NCI-H446 (cell line): Measurements from ENCODE around the gene CLEC11A.
A peak's percentile ranks its signal among the peaks of the same experiment; 100 is the strongest.
"Not testable (repeated sequence)": the region's sequence is repeated elsewhere in the genome, so short reads cannot be mapped to it uniquely, and the experiment has no call there.

Experiments used
- DNase-seq, 2 experiments: peaks; one replicate each; lab custom pipeline; 2025; lab: John Stamatoyannopoulos, UW

Gene CLEC11A

GRCh38 chr19:50723735-50724521 is 764 bp downstream of the CLEC11A start:
- DNase-seq = no peak

GRCh38 chr19:50724522-50725217 is 1.5 kb downstream of the CLEC11A start:
- DNase-seq = peak; percentile 97 to 100

- DNase-seq = no peak
Observed at GRCh38 chr19:50725218-50725910, 2.2 kb downstream of the CLEC11A start.

- no peak for DNase-seq
Observed at GRCh38 chr19:50725911-50726230, 2.7 kb downstream of the CLEC11A start.

GRCh38 chr19:50728084-50728737 is 5.0 kb downstream of the CLEC11A start:
- no peak for DNase-seq

- DNase-seq = no peak
Observed at GRCh38 chr19:50729894-50730293, 6.7 kb downstream of the CLEC11A start.

- DNase-seq = no peak
Observed at GRCh38 chr19:50735869-50736268, 12.7 kb downstream of the CLEC11A start.

- no peak for DNase-seq
Observed at GRCh38 chr19:50736338-50736737, 13.2 kb downstream of the CLEC11A start.

- no peak for DNase-seq
Observed at GRCh38 chr19:50739132-50739913, 16.2 kb downstream of the CLEC11A start.

- no peak for DNase-seq
Observed at GRCh38 chr19:50739914-50740426, 16.8 kb downstream of the CLEC11A start.

GRCh38 chr19:50741179-50741933 is 18.2 kb downstream of the CLEC11A start:
- DNase-seq = no peak

- DNase-seq = no peak
Observed at GRCh38 chr19:50743537-50743936, 20.4 kb downstream of the CLEC11A start.

- DNase-seq = no peak
Observed at GRCh38 chr19:50745221-50745620, 22.1 kb downstream of the CLEC11A start.

- not testable (repeated sequence) for DNase-seq
Observed at GRCh38 chr19:50747141-50747540, 24.0 kb downstream of the CLEC11A start.

- DNase-seq = no peak
Observed at GRCh38 chr19:50749490-50749889, 26.3 kb downstream of the CLEC11A start.

GRCh38 chr19:50750010-50750409 is 26.8 kb downstream of the CLEC11A start:
- no peak for DNase-seq

- DNase-seq = no peak
Observed at GRCh38 chr19:50753879-50754278, 30.7 kb downstream of the CLEC11A start.

GRCh38 chr19:50756244-50756643 is 33.1 kb downstream of the CLEC11A start:
- DNase-seq = not testable (repeated sequence)

- not testable (repeated sequence) for DNase-seq
Observed at GRCh38 chr19:50757624-50758023, 34.5 kb downstream of the CLEC11A start.

GRCh38 chr19:50759076-50759475 is 35.9 kb downstream of the CLEC11A start:
- DNase-seq = not testable (repeated sequence)

- peak in 1 of 2 experiments; percentile 38 for DNase-seq
Observed at GRCh38 chr19:50759886-50760285, 36.7 kb downstream of the CLEC11A start.
